ENCODE data around the gene GBP7.

The GBP7 gene

DNA sequence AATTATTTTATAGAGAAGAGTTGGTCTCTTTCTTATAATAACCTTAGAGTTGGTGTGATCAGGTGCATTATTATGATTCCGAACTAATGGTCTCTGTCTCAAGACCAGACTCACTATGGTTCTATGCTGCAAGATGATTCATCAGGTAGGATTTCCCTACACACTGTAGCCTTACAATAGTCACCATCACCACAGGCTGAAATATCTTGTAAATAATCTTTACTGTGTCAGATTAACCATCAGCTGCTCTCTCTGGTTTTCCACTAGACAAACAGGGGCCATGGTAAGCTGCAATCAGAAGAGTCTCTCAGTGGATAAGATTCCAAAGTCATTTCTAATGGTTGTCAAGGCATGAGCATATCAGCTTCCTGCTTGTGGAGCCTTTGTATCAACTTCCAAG, 27.4 kb upstream of the GBP7 start:
- Histone ChIP-seq H3K4me2 (ENCODE audit: low read depth, low read length, poor library complexity, severe bottlenecking) (no peak overlapping the region), H3K36me3 (ENCODE audit: insufficient read depth, low read length) (no peaks in the 10 kb centered on the region), H3K9me2 (replicated peaks; ENCODE audit: low read depth, low read length) (no peaks in the 10 kb centered on the region), H3K79me2 (ENCODE audit: insufficient read depth, low read length) (0 out of 2 replicates have a peak, but pooled peaks cover 6% of the 10 kb centered on the region), H2AFZ (ENCODE audit: low read length) (no peak overlapping the region), H3K27me3 (ENCODE audit: insufficient read depth, low read length, poor library complexity, severe bottlenecking) (no peaks in the 10 kb centered on the region), H3K9ac (ENCODE audit: low read depth, low read length, poor library complexity, severe bottlenecking) (no peak overlapping the region), H3K9me3 (ENCODE audit: insufficient read depth, low read depth, low read length) (peaks cover 10% of the 10 kb centered on the region; the same call in 1 of the 2 replicates), H3K4me1 (ENCODE audit: insufficient read depth, low read length, poor library complexity, severe bottlenecking) (peaks cover 47% of the 10 kb centered on the region), H3F3A (ENCODE audit: low read depth) (peaks cover 9% of the 10 kb centered on the region), H3K4me3 (ENCODE audit: low read length, poor library complexity, severe bottlenecking) (no peak overlapping the region), H4K20me1 (ENCODE audit: insufficient read depth, low read length, poor library complexity, severe bottlenecking) (no peaks in the 10 kb centered on the region)
- TF ChIP-seq EZH2phosphoT487 (IDR thresholded peaks at IDR 0.05; ENCODE audit: borderline replicate concordance): no peak
- TF ChIP-seq CTCF (conservative IDR thresholded peaks at IDR 0.05; ENCODE audit: low read length): no peak

DNA sequence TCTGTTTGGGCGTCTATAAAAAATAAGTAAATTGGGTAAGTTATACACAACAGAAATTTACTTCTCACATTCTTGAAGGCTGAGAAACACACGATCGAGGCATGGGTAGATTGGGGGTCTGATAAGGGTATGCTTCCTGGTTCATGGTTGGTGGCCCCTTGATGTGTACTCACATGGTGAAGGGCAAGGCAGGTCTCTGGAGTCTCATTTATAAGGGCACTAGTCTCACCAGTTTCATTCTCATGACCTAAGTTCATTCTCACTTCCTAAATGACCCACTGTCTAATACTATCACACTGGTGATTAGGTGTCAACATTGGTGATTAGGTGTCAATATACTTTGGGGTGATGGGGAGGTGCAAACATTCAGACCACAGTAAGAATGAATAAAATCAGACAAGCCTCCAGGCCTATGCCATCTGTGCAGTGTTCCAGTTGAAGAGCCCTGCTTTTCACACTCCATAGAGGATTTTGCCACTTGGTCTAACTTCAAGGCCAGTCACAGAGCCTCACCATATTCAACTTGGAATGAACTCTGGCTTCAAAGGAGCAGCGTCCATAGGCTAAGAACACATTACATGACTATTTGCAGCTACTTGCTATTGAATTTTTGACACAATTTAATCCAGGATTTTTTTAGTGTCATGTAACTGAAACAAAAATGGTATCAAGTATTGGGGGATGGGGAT, 25.4 kb upstream of the GBP7 start:
- no peaks in the 10 kb centered on the region for H4K20me1 ChIP-seq (ENCODE audit: insufficient read depth, low read length, poor library complexity, severe bottlenecking)
- H3K4me2 ChIP-seq (ENCODE audit: low read depth, low read length, poor library complexity, severe bottlenecking): peak overlapping the region; percentile 99
- H3K9ac ChIP-seq (ENCODE audit: low read depth, low read length, poor library complexity, severe bottlenecking): peak overlapping the region; percentile 46
- H3F3A ChIP-seq (ENCODE audit: low read depth): peaks cover 9% of the 10 kb centered on the region
- no peak for TF ChIP-seq CTCF (conservative IDR thresholded peaks at IDR 0.05; ENCODE audit: low read length)
- no peak for TF ChIP-seq EZH2phosphoT487 (IDR thresholded peaks at IDR 0.05; ENCODE audit: borderline replicate concordance)
- no peaks in the 10 kb centered on the region for H3K36me3 ChIP-seq (ENCODE audit: insufficient read depth, low read length)
- H3K4me3 ChIP-seq (ENCODE audit: low read length, poor library complexity, severe bottlenecking): peak overlapping the region; percentile 93
- no peak overlapping the region for H2AFZ ChIP-seq (ENCODE audit: low read length)
- no peaks in the 10 kb centered on the region for H3K9me2 ChIP-seq (replicated peaks; ENCODE audit: low read depth, low read length)
- 0 out of 2 replicates have a peak, but pooled peaks cover 6% of the 10 kb centered on the region for H3K79me2 ChIP-seq (ENCODE audit: insufficient read depth, low read length)
- H3K4me1 ChIP-seq (ENCODE audit: insufficient read depth, low read length, poor library complexity, severe bottlenecking): peaks cover 52% of the 10 kb centered on the region
- H3K27me3 ChIP-seq (ENCODE audit: insufficient read depth, low read length, poor library complexity, severe bottlenecking): no peaks in the 10 kb centered on the region
- H3K9me3 ChIP-seq (ENCODE audit: insufficient read depth, low read depth, low read length): peaks cover 10% of the 10 kb centered on the region; the same call in 1 of the 2 replicates

DNA sequence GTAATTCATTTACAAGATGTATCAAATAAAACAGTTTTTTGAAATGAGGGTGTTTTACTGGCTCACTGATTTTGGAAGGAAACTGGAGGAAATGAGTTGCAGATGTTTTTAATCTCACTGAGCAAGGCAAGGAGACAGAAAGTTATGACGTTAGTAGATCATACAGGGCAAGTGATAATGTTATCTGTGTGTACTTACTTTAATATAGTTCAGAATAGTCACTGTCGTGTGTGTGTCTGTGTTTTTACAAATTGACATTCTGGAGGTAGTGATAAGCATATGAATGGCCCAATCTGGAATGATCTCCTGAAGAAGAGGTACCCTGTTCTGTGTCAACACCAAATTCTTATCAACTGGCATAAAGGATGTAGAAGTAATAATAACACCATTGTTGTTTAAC, 24.9 kb upstream of the GBP7 start:
- Histone ChIP-seq H3K79me2 (ENCODE audit: insufficient read depth, low read length) (0 out of 2 replicates have a peak, but pooled peaks cover 6% of the 10 kb centered on the region), H3F3A (ENCODE audit: low read depth) (peaks cover 9% of the 10 kb centered on the region), H3K9ac (ENCODE audit: low read depth, low read length, poor library complexity, severe bottlenecking) (peak overlapping the region; percentile 46), H3K36me3 (ENCODE audit: insufficient read depth, low read length) (no peaks in the 10 kb centered on the region), H3K9me2 (replicated peaks; ENCODE audit: low read depth, low read length) (no peaks in the 10 kb centered on the region), H4K20me1 (ENCODE audit: insufficient read depth, low read length, poor library complexity, severe bottlenecking) (no peaks in the 10 kb centered on the region), H3K4me1 (ENCODE audit: insufficient read depth, low read length, poor library complexity, severe bottlenecking) (peaks cover 56% of the 10 kb centered on the region), H3K9me3 (ENCODE audit: insufficient read depth, low read depth, low read length) (peaks cover 10% of the 10 kb centered on the region; the same call in 1 of the 2 replicates), H2AFZ (ENCODE audit: low read length) (no peak overlapping the region), H3K27me3 (ENCODE audit: insufficient read depth, low read length, poor library complexity, severe bottlenecking) (no peaks in the 10 kb centered on the region), H3K4me3 (ENCODE audit: low read length, poor library complexity, severe bottlenecking) (peak overlapping the region; percentile 93), H3K4me2 (ENCODE audit: low read depth, low read length, poor library complexity, severe bottlenecking) (peak overlapping the region; percentile 99)
- no peak for TF ChIP-seq CTCF (conservative IDR thresholded peaks at IDR 0.05; ENCODE audit: low read length)
- no peak for TF ChIP-seq EZH2phosphoT487 (IDR thresholded peaks at IDR 0.05; ENCODE audit: borderline replicate concordance)

Data from Loucy (cell line).